ENCODE data around the gene GLRB.

The GLRB gene

GRCh38 chr4:157121401-157121800, 45.5 kb downstream of the GLRB start:
- no peak overlapping the region for H2AFZ ChIP-seq (ENCODE audit: low read length)
- no peaks in the 10 kb centered on the region for H3K4me1 ChIP-seq (ENCODE audit: low read length)
- no peak for TF ChIP-seq EZH2phosphoT487 (IDR thresholded peaks at IDR 0.05; ENCODE audit: low read length)
- TF ChIP-seq, protein P1, sequence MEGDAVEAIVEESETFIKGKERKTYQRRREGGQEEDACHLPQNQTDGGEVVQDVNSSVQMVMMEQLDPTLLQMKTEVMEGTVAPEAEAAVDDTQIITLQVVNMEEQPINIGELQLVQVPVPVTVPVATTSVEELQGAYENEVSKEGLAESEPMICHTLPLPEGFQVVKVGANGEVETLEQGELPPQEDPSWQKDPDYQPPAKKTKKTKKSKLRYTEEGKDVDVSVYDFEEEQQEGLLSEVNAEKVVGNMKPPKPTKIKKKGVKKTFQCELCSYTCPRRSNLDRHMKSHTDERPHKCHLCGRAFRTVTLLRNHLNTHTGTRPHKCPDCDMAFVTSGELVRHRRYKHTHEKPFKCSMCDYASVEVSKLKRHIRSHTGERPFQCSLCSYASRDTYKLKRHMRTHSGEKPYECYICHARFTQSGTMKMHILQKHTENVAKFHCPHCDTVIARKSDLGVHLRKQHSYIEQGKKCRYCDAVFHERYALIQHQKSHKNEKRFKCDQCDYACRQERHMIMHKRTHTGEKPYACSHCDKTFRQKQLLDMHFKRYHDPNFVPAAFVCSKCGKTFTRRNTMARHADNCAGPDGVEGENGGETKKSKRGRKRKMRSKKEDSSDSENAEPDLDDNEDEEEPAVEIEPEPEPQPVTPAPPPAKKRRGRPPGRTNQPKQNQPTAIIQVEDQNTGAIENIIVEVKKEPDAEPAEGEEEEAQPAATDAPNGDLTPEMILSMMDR (IDR thresholded peaks at IDR 0.05; ENCODE audit: low read length): no peak
- no peak for TF ChIP-seq EZH2 (optimal IDR thresholded peaks at IDR 0.05; ENCODE audit: low read depth, low read length)
- no peaks in the 10 kb centered on the region for H3K9me3 ChIP-seq (replicated peaks; ENCODE audit: insufficient read depth, low read length)
- H3K79me2 ChIP-seq (ENCODE audit: low read length): no peaks in the 10 kb centered on the region
- H3K4me2 ChIP-seq (ENCODE audit: low read depth, low read length): no peak overlapping the region
- no peaks in the 10 kb centered on the region for H3K36me3 ChIP-seq (replicated peaks; ENCODE audit: insufficient read depth, low read length)
- no peak for DNase-seq
- no peaks in the 10 kb centered on the region for H3K27me3 ChIP-seq (replicated peaks; ENCODE audit: insufficient read depth, low read length)
- H3F3A ChIP-seq (ENCODE audit: insufficient read depth, low read length): no peaks in the 10 kb centered on the region
- H3K9ac ChIP-seq (ENCODE audit: low read length): no peak overlapping the region
- no peaks in the 10 kb centered on the region for H4K20me1 ChIP-seq (ENCODE audit: insufficient read depth, low read length)
- no peak overlapping the region for H3K27ac ChIP-seq (ENCODE audit: low read length)
- H3K9me2 ChIP-seq (replicated peaks; ENCODE audit: insufficient read depth, low read length): no peaks in the 10 kb centered on the region
- no peak overlapping the region for H3K4me3 ChIP-seq (ENCODE audit: low read length)

DNA sequence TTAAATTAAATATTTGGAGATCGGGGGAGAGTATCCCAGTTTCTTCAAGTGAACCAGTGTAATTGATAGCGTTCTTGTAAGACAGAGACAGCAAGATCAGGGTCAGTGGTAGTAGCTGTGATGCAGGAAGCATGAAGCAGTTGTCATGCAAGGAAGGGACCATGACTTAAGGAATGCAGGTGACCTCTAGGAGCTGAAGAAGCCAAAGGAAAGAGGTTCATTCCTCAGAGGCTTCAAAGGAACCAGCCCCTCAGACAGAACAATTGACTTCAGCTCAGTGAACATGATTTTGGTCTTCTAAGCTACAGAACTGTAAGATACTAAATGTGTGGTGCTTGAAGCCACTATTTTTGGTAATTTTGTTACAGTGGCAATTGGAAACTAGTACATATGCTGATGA, 51.6 kb downstream of the GLRB start:
- no peak overlapping the region for H3K4me2 ChIP-seq (ENCODE audit: low read depth, low read length)
- no peak overlapping the region for H3K4me3 ChIP-seq (ENCODE audit: low read length)
- H3K36me3 ChIP-seq (replicated peaks; ENCODE audit: insufficient read depth, low read length): no peaks in the 10 kb centered on the region
- H3K79me2 ChIP-seq (ENCODE audit: low read length): no peaks in the 10 kb centered on the region
- H3K9me2 ChIP-seq (replicated peaks; ENCODE audit: insufficient read depth, low read length): no peaks in the 10 kb centered on the region
- H4K20me1 ChIP-seq (ENCODE audit: insufficient read depth, low read length): no peaks in the 10 kb centered on the region
- no peaks in the 10 kb centered on the region for H3K9me3 ChIP-seq (replicated peaks; ENCODE audit: insufficient read depth, low read length)
- no peak overlapping the region for H2AFZ ChIP-seq (ENCODE audit: low read length)
- no peaks in the 10 kb centered on the region for H3K27me3 ChIP-seq (replicated peaks; ENCODE audit: insufficient read depth, low read length)
- H3K4me1 ChIP-seq (ENCODE audit: low read length): no peaks in the 10 kb centered on the region
- no peak for DNase-seq
- H3K27ac ChIP-seq (ENCODE audit: low read length): no peak overlapping the region
- no peak overlapping the region for H3K9ac ChIP-seq (ENCODE audit: low read length)
- H3F3A ChIP-seq (ENCODE audit: insufficient read depth, low read length): no peaks in the 10 kb centered on the region
- no peak for TF ChIP-seq EZH2 (optimal IDR thresholded peaks at IDR 0.05; ENCODE audit: low read depth, low read length)
- TF ChIP-seq, protein P1 (IDR thresholded peaks at IDR 0.05; ENCODE audit: low read length): no peak
- TF ChIP-seq EZH2phosphoT487 (IDR thresholded peaks at IDR 0.05; ENCODE audit: low read length): no peak

- Histone ChIP-seq H3K9me2 (replicated peaks; ENCODE audit: insufficient read depth, low read length) (no peaks in the 10 kb centered on the region), H3K4me1 (ENCODE audit: low read length) (no peaks in the 10 kb centered on the region), H3K9ac (ENCODE audit: low read length) (no peak overlapping the region), H2AFZ (ENCODE audit: low read length) (no peak overlapping the region), H3K9me3 (replicated peaks; ENCODE audit: insufficient read depth, low read length) (no peaks in the 10 kb centered on the region), H3K4me3 (ENCODE audit: low read length) (no peak overlapping the region), H3K79me2 (ENCODE audit: low read length) (no peaks in the 10 kb centered on the region), H3K36me3 (replicated peaks; ENCODE audit: insufficient read depth, low read length) (no peaks in the 10 kb centered on the region), H3K27ac (ENCODE audit: low read length) (no peak overlapping the region), H3K27me3 (replicated peaks; ENCODE audit: insufficient read depth, low read length) (no peaks in the 10 kb centered on the region), H3F3A (ENCODE audit: insufficient read depth, low read length) (no peaks in the 10 kb centered on the region), H4K20me1 (ENCODE audit: insufficient read depth, low read length) (no peaks in the 10 kb centered on the region), H3K4me2 (ENCODE audit: low read depth, low read length) (no peak overlapping the region)
- TF ChIP-seq, protein P1 (IDR thresholded peaks at IDR 0.05; ENCODE audit: low read length): peak; percentile 20
- no peak for TF ChIP-seq EZH2phosphoT487 (IDR thresholded peaks at IDR 0.05; ENCODE audit: low read length)
- DNase-seq: peak; percentile 11
Observed at GRCh38 chr4:157128395-157128794, 52.4 kb downstream of the GLRB start.
